Gastrocnemius medialis (tissue), 4 donors: Measurements from ENCODE around the gene C17orf67. TPM values are rescaled to one million over a fixed set of nuclear protein-coding genes. Genes with fewer than 3 reads are reported as not detected.

Experiments
- ATAC-seq, 2 donors: fragments of 150-250 bp; one replicate each; pipeline ENCODE4 v1.9.1; 2016
- DNase-seq, 2 donors: peaks; one replicate each; pipeline ENCODE4 v3.0.0-alpha.2; 2019
- H3K27ac ChIP-seq, 4 donors: fragments of 200-600 bp; sonication (generic); 1 replicate in 1 of 4; 2 replicates in 3 of 4; pipeline ENCODE4 v1.5.1; 2016 to 2018; ENCODE audit warnings: mild to moderate bottlenecking in 2 of 4, moderate library complexity in 1 of 4
- H3K27me3 ChIP-seq, 3 donors: fragments of 200-600 bp; sonication (generic) in 2 of 3; 1 replicate in 1 of 3; 2 replicates in 2 of 3; pipeline versions ENCODE4 v1.5.1 to v1.6.0; 2016 to 2019; ENCODE audit warnings: mild to moderate bottlenecking in 1 of 3, moderate library complexity in 1 of 3
- H3K36me3 ChIP-seq, 2 donors: fragments of 200-600 bp; sonication (generic) in 1 of 2; one replicate each; pipeline ENCODE4 v1.5.1; 2017 to 2018
- H3K4me1 ChIP-seq, 2 donors: fragments of 200-600 bp; sonication (generic) in 1 of 2; one replicate each; pipeline ENCODE4 v1.5.1; 2016 to 2017; ENCODE audit warnings: mild to moderate bottlenecking in 2 of 2
- H3K4me3 ChIP-seq, 4 donors: fragments of 200-600 bp; sonication (generic) in 3 of 4; 1 replicate in 1 of 4; 2 replicates in 3 of 4; pipeline ENCODE4 v1.5.1; 2016 to 2019; ENCODE audit warnings: mild to moderate bottlenecking in 2 of 4
- H3K9me3 ChIP-seq, 3 donors: fragments of 200-600 bp; sonication (generic) in 2 of 3; 1 replicate in 1 of 3; 2 replicates in 2 of 3; pipeline ENCODE4 v1.5.1; 2016 to 2019
- CTCF ChIP-seq, 5 experiments: fragments of 450-650 bp in 3 of 5; fragments of 200-600 bp in 2 of 5; sonication (generic) in 2 of 5; IDR thresholded peaks in 4 of 5; conservative IDR thresholded peaks in 1 of 5; 1 replicate in 4 of 5; 2 replicates in 1 of 5; pipeline ENCODE4 v1.5.1; 2016 to 2019; ENCODE audit warnings: antibody characterized with exemption in 5 of 5, mild to moderate bottlenecking in 3 of 5, moderate library complexity in 3 of 5
- POLR2A ChIP-seq, 2 donors: fragments of 450-650 bp; IDR thresholded peaks; one replicate each; pipeline ENCODE4 v1.6.1; 2017; ENCODE audit warnings: antibody characterized with exemption in 2 of 2, mild to moderate bottlenecking in 2 of 2, moderate library complexity in 2 of 2
- in situ Hi-C, 4 donors: fragments of 200-750 bp; cut with MboI; loops; one replicate each; pipeline versions ENCODE4 v1.15.0 to v1.8.0; 2017; ENCODE audit warnings: low sequenced_read_pairs in 4 of 4
- intact Hi-C: fragments of 100-400 bp; cut with DNase I; formaldehyde crosslinking; loops from one replicate; pipeline ENCODE4 v1.15.1; 2023; ENCODE audit warnings: low total_unique reads
- total RNA-seq, 4 donors: library from RNA; depleted of rRNA; stranded (reverse); fragments of >200 nt; gene quantifications; one replicate each; pipeline versions ENCODE4 v1.1.0 to v1.2.3, GENCODE V29; 2016

Gene C17orf67
- total RNA-seq, 4 donors from 2014 or later = 0.16 TPM; not detected in 3

GRCh38 chr17:56821847-56822534, 11.7 kb downstream of the C17orf67 start:
- intact Hi-C loops (no loop called here), in situ Hi-C loops (no loop called here)

DNA sequence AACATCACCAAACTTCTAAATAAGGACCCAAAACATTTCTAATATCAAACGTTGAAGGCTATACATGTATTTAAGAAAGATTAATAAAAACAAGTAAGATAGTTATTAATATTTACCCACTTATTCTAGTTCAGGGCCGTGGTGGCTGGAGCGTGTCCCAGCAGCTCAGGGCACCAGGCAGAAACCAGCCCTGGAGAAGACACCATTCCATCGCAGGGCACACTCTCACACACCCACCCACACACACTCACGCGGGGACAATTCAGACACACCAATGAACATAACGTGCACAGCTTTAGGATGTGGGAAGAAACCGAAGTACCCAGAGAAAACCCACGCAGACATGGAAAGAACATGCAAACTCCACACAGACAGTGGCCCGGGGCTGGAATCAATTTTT, 13.5 kb downstream of the C17orf67 start:
- no peak overlapping the region for H3K27ac ChIP-seq
- DNase-seq (no peak), ATAC-seq (no peak)
- H3K27me3 ChIP-seq = no peaks in the 10 kb centered on the region
- no peaks in the 10 kb centered on the region for H3K36me3 ChIP-seq
- no peak overlapping the region for H3K4me3 ChIP-seq
- no peak for TF ChIP-seq CTCF (IDR thresholded peaks at IDR 0.05 in 4 of 5, conservative IDR thresholded peaks at IDR 0.05 in 1 of 5)
- no peak for TF ChIP-seq POLR2A (IDR thresholded peaks at IDR 0.05)
- in situ Hi-C loops (no loop called here), intact Hi-C loops (no loop called here)
- no peaks in the 10 kb centered on the region for H3K9me3 ChIP-seq
- no peaks in the 10 kb centered on the region for H3K4me1 ChIP-seq

More at GRCh38 chr17:56821847-56822534, 11.7 kb downstream of the C17orf67 start:
- no peak overlapping the region for H3K4me3 ChIP-seq
- peak overlapping the region in 2 of 4 donors; percentile 6 to 38 for H3K27ac ChIP-seq
- ATAC-seq = no peak
- no peaks in the 10 kb centered on the region for H3K27me3 ChIP-seq
- no peaks in the 10 kb centered on the region for H3K4me1 ChIP-seq
- no peaks in the 10 kb centered on the region for H3K9me3 ChIP-seq
- DNase-seq = no peak
- no peaks in the 10 kb centered on the region for H3K36me3 ChIP-seq
- TF ChIP-seq CTCF (IDR thresholded peaks at IDR 0.05 in 4 of 5, conservative IDR thresholded peaks at IDR 0.05 in 1 of 5) = no peak
- TF ChIP-seq POLR2A (IDR thresholded peaks at IDR 0.05) = no peak

- Histone ChIP-seq H3K9me3 (no peaks in the 10 kb centered on the region), H3K4me1 (no peaks in the 10 kb centered on the region), H3K36me3 (no peaks in the 10 kb centered on the region), H3K27me3 (no peaks in the 10 kb centered on the region), H3K4me3 (no peak overlapping the region), H3K27ac (no peak overlapping the region)
- in situ Hi-C loops = loop anchor here in 3 of 4 donors (5.0 to 10.0 kb wide), 2 partner anchors 115 to 118 kb away; no protein-coding TSS in a partner anchor
- intact Hi-C loops = loop anchor here (1.0 kb wide), 1 partner anchor 121 kb away; no protein-coding TSS in a partner anchor
- TF ChIP-seq CTCF (IDR thresholded peaks at IDR 0.05 in 4 of 5, conservative IDR thresholded peaks at IDR 0.05 in 1 of 5) = peak; percentile 75 to 89 (median 76)
- no peak for TF ChIP-seq POLR2A (IDR thresholded peaks at IDR 0.05)
- peak; percentile 69 to 89 for ATAC-seq
- DNase-seq = peak; percentile 31 to 33
Measured at GRCh38 chr17:56819431-56820145, 14.1 kb downstream of the C17orf67 start.

DNA sequence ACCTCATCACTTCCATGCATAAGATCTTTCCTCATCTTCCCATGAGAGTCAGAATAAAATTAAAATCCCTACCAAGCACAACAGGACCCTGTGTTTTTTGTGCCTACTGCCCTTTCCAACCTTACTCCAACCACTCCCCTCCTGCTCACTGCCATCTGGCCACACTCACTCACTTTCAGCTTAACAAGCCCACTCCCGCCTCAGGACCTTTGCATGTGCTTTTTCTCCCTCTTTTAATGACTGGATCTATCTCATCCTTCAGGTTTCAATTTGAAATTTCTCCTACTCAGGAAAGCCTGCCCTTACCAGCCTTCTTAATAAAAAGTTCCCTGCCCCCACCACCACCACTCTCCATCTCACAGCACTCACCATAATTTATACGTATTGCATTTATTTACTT, 14.7 kb downstream of the C17orf67 start:
- Histone ChIP-seq H3K27me3 (no peaks in the 10 kb centered on the region), H3K9me3 (no peaks in the 10 kb centered on the region), H3K27ac (no peak overlapping the region), H3K4me1 (no peaks in the 10 kb centered on the region), H3K4me3 (no peak overlapping the region), H3K36me3 (no peaks in the 10 kb centered on the region)
- ATAC-seq (no peak), DNase-seq (no peak)
- TF ChIP-seq POLR2A (IDR thresholded peaks at IDR 0.05) (no peak), CTCF (IDR thresholded peaks at IDR 0.05 in 4 of 5, conservative IDR thresholded peaks at IDR 0.05 in 1 of 5) (no peak)
- intact Hi-C loops (loop anchor here (1.0 kb wide), 1 partner anchor 121 kb away; no protein-coding TSS in a partner anchor), in situ Hi-C loops (loop anchor here in 3 of 4 donors (5.0 to 10.0 kb wide), 2 partner anchors 116 to 118 kb away; no protein-coding TSS in a partner anchor)
